GM21723 (cell line): ENCODE data around the gene RPL38.

ENCODE experiments used
- ATAC-seq: cut with Tn5 transposase; IDR thresholded peaks from one replicate; pipeline ENCODE4 v1.9.1; 2021; ENCODE audit warnings: mild to moderate bottlenecking, moderate library complexity; ENCODE audit not compliant: unreplicated experiment

Gene RPL38

DNA sequence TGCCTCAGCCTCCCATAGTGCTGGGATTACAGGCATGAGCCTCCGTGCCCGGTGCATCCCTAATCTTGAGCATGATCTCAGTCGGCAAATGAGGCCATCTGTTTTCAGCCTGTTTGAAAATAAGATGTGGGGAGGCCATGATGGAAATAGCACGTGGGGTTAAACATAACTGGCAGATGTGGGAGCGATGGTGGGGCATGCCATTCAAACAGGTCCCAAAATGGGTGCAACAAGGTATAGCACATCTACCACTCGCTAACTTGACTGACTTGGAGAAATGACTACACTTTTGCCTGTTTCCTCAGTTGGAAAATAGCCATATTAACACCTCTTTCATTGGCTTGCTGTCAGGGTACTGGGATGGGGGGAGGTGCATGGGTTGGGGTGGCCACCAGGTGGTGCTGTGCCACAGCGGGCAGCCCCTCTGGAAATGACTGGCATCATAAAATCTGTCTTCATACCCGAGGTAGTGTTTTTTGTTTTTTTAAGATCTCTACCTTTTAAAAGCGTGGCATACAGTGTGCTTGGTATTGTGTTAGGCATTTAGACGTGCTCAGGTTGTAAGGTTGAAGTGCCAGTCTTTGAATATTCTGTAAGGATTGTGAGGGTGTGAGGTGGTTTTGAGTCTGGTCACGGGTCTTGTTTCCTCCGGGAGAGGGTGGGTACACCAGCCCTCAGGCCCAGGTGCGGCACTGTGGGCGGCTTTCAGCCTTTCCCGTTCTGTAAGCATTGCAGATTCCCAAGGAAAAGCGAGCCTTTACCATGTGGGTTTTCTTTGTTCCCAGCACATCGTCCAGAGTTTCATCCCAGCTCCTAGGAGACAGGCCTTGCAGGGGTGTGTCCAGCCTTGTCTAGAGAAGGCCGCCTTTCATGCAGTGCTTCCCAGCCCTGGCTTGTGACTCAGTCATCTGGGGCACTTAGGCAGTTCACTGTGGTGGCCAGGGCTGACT, 7.0 kb downstream of the RPL38 start:
- no peak for ATAC-seq

DNA sequence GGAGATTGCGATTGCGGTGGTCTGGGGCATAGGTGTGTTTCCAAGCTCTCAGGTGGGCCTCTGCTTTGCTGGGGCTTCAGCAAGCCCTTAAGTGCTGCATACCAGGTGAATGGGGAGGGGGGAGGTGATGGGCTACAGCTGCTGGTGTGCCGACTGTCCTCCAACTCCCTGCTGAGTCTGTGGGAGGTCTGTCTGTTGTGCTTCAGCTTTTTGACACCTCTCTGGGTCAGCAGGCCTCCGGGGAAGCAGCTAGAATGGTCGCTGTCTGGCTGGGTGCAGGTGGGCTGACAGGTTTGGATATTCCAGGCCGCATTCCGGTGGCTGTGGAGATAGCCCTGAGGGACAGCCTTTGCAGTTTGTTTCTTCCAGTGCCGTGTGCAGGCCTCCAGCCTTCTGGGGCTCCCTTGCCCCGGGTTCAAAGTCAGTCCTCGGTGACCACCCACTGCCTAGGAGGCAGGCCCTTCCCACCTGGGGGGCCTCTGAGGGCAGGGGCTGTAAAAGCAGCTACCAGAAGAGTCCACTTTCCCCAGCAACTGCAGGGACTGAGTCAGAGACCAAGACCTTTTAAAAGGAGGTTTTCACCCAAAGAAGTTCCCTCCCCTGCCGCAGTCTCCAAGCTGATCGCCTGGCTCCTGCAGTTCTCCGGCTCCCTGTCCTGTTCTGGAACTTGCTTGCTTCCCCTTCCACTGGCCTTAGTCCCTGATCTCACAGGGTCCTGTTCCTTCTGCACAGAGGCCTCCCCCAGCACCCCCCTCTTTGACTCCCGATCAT, 7.8 kb downstream of the RPL38 start:
- ATAC-seq: no peak

DNA sequence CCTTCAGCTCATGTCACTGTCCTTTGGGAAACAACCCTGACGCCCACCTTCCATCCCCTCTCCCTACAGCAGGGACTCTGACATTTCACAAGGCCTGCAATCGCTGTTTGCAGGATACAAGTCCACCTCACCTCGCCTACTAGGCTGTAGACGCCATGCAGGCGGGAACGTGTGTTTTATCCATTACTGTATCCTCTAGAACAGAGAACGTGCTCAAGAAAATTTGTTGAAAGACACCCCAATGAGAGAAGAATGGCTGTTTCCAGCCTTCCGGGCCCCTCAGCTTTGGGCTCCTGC, 8.4 kb downstream of the RPL38 start:
- ATAC-seq: no peak

DNA sequence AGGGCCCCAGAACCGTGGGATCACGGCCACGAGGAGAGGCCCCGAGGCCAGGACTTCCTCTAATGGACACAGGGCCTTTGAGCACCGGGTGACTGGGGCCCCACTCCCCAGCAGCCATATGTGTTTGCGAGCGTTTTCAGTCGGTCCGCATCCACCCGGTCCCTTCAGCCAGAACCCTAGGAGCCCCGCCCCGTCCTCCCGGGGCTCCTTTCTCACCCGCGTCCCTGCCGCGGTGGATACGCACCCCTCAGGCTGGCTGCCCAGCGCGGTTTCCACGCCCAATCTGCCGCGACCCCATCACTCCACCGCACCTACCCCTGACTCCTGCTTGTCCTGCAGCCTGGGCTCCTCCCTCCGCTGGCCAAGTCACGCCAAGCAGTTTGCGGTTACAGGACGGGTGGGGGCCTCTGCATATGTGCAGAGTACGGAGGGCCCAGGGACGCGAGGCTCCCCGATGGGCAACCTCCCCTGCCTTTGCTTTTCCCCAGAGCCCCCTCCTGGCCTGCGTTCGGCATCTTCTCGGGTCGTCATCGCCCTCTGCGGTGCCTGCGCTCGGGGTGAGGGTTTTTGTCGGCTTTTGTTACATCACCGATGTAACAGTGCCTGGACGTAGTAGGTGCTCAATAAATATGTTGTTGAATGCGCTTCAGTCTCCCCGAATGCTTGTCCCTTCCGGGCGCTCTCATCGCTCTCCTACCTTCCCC, 8.9 kb downstream of the RPL38 start:
- peak; percentile 8 for ATAC-seq

DNA sequence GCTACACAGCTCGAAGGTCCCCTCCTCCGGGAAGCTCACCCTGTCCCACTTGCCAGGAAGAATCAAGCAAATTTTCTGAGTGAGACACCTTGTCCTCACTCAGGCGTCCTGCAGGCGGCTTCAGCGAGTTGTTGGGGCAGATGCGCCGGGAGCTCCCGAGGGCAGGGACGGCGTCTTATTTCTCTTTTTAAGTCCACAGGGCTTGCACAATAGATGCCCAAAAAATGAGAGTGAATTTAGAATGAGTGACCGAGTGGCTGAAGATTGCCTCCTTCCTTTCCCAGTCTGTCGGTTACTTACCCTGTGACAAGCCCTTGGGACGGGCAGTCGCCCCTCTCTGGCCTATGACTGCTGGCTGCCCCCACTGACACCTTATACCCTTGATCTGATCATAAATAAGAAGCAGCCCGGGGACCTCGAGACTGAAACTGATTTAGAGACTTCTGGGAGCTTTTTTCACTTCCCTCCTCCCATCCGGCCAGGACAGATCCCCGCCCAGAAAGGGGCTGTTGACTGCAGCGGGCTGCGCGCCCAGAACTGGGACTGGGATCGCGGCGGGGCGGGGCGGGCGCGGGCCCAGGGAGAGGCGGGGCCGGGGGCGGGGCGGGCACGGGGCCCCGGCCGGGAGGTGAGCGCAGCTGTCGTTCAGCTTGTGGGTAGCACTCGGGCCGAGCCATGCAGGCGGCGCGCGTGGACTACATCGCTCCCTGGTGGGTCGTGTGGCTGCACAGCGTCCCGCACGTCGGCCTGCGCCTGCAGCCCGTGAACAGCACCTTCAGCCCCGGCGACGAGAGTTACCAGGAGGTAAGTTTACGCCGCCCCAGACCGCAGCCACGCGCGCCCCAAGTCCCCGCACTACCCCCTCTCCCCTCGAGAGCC, 9.7 kb downstream of the RPL38 start, which contains the start of gene TTYH2:
Gene TTYH2, plus strand, starts transcription at position 659 of the 879 bp plus-strand sequence. Its CDS starts 17 bp downstream, at position 676.
- ATAC-seq: peak; percentile 59

DNA sequence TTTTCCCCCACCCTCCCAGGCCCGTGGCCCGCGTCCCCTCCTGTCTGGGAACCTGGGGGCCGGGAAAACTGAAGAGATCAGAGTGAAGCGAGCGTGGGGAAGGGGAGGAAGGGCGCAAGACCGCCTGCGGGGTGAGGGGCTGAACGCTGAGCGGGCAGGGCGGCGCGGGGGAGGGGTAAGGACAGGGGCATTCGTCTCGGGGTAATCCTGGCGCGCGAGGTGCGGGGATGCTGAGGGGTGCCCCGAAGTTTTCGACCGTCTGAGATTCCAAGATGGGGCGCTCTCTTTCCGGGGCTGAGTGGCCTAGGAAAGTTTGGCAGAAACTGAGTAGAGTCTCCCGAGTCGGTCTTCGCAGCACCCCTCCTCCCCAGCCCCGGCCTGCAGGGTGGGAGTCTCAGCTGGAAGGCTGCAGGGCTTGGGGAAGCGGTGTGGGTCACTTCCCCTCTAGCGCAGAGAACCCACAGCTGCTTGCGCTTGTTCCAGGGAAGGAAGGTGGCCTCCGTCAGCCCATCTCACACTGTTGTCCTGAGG, 10.4 kb downstream of the RPL38 start:
- no peak for ATAC-seq

DNA sequence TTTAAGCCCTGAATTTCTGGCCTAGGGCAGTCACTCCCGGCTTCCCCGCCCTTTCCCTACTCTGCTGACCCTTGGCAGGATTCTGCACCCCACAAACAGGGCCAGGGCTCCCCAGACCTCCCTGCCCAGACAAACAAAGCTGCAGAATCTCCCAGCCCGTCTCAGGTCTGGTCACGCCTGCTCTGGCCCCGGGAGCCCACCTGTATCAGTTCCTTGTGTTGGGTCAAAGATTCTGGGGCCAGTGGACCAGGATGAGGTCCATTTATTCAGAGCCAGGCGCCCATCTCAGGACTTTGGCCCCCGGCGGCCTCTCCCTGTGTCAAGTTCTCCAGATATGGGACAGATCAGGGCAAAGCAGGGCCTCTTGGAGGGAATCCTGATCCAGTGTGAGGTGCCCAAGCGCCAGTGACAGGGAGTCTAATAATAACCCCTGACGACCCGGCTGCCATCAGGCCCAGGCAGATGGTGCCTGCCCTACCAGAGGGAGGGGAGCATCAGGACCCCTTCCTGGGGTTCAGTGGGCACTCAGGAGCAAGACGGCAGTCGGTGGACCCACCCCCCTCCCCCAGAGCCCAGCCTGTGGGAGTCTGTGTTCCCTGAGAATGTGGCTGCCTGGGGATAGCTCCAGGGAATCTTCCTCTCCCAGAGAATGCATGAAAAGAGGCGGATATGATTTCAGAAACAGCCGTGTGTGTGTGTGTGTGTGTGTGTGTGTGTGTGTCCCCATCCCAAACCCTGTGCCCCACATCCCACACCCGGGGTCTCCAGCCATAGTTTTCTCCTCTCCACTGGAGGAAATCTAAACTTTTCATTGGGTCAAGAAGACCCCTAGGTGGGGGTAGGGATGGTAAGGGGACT, 11.2 kb downstream of the RPL38 start:
- ATAC-seq: no peak

DNA sequence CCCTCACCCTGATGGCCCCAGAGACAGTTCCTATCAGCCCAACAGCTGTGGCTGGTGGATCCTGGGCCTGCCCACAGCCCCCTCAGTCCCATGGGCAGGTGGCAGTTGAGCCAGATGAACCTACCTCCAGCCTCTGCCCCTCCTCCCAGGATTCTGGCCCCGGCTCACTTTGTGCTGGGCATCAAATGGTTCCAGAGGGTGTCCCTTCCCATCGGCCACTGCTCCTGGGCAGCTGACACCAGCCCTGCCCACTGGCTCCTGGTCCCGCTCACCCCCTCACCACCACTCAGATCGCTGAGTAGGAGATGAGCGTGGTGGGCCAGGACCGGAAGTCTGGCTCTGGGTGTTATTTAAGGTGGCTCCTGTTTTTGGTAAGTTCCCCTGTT, 11.9 kb downstream of the RPL38 start:
- ATAC-seq: no peak

DNA sequence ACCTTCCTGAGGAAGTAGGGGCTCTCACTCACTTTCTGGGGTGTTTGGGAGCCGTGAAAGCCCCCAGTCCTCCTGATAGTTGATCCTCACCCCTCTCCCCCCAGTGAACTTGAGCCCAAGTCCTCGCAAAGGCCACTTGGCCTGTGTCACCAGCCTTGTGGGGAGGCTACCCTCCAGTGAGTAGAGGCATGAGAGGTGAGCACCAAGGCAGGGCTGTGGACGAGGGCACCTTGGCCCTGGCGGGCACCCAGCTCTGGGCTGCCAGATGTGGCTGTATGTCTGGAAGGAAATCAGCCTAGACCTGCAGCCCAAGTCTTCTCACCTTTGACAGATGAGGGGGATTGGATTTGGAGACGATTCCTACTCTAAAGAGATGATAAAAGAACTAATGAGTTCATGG, 13.0 kb downstream of the RPL38 start:
- no peak for ATAC-seq

DNA sequence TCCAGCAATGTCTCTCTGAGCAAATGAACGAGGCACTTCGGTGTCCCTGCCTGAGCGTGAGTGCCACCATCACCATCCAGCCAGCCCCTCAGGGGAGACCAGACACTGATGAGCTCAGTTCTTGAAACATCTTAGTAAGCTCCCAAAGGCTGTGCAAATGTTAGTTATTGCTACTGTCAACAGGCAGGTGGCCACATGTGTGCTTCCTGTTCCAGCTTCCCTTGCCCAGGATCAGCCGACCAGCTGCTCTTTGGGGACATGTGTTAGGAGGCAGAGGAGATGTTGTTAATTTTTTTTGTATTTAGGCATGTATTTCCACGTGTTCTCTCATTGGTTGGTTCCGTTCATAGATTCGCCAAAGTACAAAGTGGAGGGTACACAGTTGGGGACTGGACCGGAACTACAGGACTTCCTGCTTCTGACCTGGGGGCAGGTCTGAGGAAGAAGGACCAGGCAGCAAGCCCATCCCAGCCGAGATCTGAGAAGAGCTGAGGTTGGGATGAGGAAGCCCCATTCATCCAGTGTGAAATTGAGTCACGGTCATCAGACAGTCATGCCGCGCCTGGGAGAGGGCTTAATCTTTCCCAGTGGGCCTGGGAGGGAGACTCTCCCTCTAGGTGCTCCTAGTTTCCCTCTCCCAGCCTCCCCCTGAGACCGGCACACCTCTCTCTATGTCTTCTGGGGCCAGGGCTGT, 13.7 kb downstream of the RPL38 start:
- ATAC-seq: no peak

DNA sequence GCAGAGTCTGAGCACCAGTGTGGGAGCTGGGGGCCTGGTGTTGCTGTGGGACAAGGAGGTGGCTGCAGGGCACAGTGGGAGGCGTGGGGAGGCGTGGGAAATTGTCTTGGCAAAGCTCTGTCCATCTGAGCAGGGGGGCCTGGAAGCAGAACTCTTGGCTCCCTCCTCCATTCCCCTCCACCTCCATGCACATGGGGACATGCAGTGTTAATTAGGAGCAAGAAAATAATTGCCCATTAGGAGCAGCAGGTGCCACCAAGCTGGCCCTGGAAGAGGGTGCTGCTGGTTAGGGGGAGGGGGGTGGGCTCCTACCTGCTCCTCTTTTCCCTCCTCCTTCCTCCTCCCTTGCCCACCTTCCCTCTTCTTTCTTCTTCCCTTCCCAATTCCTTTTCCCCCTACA, 14.4 kb downstream of the RPL38 start:
- no peak for ATAC-seq

DNA sequence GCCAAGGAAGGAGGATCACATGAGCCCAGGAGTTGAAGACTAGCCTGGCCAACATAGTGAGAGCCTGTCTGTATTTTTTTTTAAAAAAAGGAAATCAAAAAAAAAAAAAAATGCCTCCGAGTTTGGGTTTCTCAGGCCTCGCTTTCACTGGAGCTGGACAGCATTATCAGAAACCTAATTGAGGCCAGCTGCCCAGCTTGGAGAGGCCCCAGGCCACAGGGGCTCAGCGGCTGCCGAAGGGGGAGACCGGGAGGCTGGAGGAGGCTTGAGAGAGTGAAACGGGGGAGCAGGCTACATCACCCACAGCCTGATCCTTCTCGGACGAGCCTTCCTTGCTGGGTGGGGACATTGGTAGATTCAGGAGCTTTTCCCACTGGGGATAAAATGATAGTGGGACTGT, 15.0 kb downstream of the RPL38 start:
- ATAC-seq: no peak

DNA sequence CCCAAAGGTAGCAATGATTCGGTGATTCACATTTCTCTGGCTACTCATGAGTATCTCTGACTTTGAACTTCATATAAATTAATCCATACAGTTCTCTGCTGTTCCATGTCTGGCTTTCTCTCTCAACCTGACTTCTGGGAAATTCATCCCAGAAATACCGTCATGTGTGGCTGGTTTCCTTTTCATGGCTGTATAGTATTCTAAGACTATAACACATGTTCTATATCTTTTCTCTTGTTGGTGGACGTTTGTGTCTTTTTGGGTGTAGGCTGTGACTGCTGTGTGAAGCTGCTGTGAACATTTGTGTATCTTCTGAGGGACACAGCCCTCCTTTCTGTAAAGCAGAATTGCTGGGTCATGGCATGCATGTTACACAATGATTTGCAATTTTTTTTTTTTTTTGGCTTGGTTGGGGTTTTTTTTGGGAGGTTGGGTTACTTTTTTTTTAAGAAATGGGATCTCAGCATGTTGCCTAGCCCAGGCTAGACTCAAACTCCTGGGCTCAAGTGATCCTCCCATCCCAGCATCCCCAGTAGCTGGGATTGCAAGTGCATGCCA, 16.2 kb downstream of the RPL38 start:
- ATAC-seq: no peak

DNA sequence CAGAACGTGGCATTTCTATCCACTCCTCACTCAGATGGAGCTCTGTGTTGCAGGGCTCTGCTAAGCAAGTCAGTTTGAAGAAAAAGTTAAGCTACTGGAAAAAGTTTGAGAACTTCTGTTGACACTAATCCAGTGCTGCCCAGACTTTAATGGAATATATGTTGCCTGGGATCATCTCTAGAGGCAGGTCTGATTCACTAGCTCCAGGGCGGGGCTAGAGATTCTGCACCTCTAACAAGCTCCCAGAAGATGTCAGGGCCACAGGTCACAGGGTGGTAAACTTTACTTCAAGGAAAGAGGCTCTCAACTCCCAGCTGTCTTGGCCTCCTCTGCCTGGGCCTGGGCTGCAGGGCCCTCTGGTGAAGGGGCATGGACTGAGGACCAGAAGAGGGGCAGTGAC, 16.7 kb downstream of the RPL38 start:
- ATAC-seq: no peak

DNA sequence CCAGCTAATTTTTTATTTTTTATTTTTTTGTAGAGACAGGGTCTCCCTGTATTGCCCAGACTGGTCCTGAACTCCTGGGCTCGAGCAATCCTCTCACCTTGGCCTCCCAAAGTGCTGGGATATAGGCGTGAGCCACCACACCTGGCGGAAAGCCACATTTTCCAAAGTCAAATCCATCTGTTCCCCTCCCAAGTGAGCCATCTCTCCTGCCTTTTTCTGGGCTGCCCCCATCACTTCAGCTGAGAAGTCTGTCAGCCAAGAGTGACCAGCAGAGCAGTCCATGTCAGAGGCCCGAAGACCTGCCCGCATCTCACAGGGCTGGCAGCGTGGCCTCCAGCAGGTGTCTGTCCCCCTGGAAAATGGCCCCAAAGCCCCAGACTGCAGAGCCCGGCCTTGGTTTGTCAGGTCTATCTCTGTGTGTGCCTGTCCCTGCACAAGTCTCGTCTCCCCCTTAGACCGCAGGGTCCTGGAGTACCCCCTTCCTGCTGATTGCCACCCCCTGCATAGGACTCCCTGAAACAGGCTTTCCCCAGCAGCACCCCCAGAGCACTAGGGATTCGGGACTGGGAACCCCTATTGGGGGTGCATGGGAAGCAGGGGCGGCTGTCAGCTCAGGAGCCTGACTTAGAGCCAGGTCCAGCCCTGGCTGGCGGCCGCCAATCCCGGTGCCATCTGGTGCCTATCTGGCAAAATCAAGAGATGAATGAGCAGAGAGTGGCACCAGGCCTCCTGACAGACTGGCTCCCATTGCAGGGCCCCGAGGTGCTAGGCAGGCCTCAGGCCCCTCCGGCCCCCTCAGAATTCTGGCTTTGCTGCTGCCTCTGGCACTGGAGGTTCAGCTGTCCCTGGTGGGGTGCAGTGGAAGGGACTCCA, 17.7 kb downstream of the RPL38 start:
- no peak for ATAC-seq

DNA sequence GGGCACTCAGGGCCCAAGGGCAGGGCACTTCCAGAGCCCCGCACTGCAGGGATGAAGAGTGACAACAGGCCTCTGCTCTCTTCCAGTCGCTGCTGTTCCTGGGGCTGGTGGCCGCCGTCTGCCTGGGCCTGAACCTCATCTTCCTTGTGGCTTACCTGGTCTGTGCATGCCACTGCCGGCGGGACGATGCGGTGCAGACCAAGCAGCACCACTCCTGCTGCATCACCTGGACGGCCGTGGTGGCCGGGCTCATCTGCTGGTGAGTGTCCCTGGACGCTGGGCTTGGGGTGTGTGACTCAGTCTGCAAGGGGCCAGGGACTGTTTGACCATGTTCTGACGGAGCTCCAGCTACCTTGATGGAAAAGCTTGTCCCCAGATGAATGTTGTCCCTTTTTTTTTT, 18.9 kb downstream of the RPL38 start:
- no peak for ATAC-seq

DNA sequence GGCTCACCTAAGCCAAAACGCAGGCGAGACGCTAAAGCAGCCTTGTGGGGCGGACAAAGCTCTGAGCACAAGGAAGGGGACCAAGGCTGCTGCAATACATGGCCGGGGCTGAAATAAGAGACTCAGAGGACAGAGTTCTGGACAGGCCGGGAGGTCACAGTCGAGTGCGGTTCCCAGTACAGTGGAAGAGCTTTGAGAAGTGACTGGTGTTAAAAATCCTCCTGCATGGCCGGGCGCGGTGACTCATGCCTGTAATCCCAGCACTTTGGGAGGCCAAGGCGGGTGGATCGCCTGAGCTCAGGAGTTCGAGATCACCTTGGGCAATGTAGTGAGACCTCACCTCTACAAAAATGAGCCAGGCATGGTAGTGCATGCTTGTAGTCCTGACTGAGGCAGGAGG, 20.4 kb downstream of the RPL38 start:
- ATAC-seq: no peak
